ENCODE results near the gene STAB2.
"Not testable (repeated sequence)": the region's sequence is repeated elsewhere in the genome, so short reads cannot be mapped to it uniquely, and the experiment has no call there.

STAB2 gene

GRCh38 chr12:103791350-103791920, 204.4 kb downstream of the STAB2 start:
- no peak for DNase-seq

GRCh38 chr12:103793046-103793445, 206.0 kb downstream of the STAB2 start:
- DNase-seq = no peak

- DNase-seq = no peak
Measured at GRCh38 chr12:103793512-103794045, 206.5 kb downstream of the STAB2 start.

- DNase-seq = no peak
Measured at GRCh38 chr12:103794309-103795213, 207.5 kb downstream of the STAB2 start.

- no peak for DNase-seq
Measured at GRCh38 chr12:103798586-103798985, 211.5 kb downstream of the STAB2 start.

GRCh38 chr12:103799504-103799856, 212.4 kb downstream of the STAB2 start:
- no peak for DNase-seq

GRCh38 chr12:103799857-103800771, 213.0 kb downstream of the STAB2 start:
- DNase-seq = peak; percentile 83

- no peak for DNase-seq
Measured at GRCh38 chr12:103801709-103802585, 214.9 kb downstream of the STAB2 start.

- DNase-seq = no peak
Measured at GRCh38 chr12:103802586-103802886, 215.5 kb downstream of the STAB2 start.

GRCh38 chr12:103803847-103804246, 216.8 kb downstream of the STAB2 start:
- no peak for DNase-seq

GRCh38 chr12:103805655-103806360, 218.7 kb downstream of the STAB2 start:
- no peak for DNase-seq

GRCh38 chr12:103806803-103807202, 219.7 kb downstream of the STAB2 start:
- no peak for DNase-seq

- DNase-seq = no peak
Measured at GRCh38 chr12:103807561-103808238, 220.6 kb downstream of the STAB2 start.

GRCh38 chr12:103808239-103808880, 221.3 kb downstream of the STAB2 start:
- no peak for DNase-seq

GRCh38 chr12:103809154-103809553, 222.1 kb downstream of the STAB2 start:
- DNase-seq = no peak

- DNase-seq = not testable (repeated sequence)
Measured at GRCh38 chr12:103809639-103810038, 222.6 kb downstream of the STAB2 start.

- no peak for DNase-seq
Measured at GRCh38 chr12:103810111-103810510, 223.0 kb downstream of the STAB2 start.

- DNase-seq = no peak
Measured at GRCh38 chr12:103811791-103812190, 224.7 kb downstream of the STAB2 start.

- no peak for DNase-seq
Measured at GRCh38 chr12:103812789-103813188, 225.7 kb downstream of the STAB2 start.

- no peak for DNase-seq
Measured at GRCh38 chr12:103813426-103813825, 226.4 kb downstream of the STAB2 start.
